ENCODE results near the gene NOSIP.
"Not testable (repeated sequence)": the region's sequence is repeated elsewhere in the genome, so short reads cannot be mapped to it uniquely, and the experiment has no call there.

Gene NOSIP, protein sequence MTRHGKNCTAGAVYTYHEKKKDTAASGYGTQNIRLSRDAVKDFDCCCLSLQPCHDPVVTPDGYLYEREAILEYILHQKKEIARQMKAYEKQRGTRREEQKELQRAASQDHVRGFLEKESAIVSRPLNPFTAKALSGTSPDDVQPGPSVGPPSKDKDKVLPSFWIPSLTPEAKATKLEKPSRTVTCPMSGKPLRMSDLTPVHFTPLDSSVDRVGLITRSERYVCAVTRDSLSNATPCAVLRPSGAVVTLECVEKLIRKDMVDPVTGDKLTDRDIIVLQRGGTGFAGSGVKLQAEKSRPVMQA

DNA sequence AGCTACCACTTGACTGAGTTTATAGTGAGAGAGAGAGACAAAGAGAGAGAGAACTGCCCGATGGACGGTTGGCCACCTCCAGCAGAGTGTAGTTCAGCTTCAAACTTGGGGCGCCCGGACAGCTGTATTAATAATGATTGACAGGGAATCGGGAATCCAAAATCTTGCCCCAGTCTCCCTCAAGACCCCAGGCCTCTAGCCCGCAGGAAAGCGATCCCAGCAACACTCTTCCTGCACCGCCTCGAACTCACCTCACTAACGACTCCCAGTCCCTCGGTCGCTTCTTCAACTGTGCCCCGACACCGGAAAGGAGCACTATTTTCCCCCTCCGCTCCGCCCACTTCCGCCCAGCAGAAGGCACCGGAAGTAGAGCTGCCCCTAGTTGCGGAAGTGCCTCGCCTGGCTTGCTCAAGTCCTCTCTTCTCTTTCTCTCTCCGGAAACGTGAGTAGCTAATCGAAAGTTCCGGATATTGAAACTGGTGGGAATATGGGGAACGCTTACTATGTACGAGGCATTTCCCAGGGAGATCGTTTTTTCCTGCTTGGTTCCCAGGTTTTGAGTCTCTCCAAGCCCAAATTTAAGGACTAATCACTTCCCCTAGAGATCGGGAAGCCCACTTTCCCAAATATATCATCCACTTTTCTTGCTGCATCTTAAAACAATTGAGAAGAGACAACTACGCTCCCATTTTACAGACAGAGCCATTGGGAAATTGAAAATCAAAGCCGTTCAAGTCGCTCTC is at the start of gene NOSIP:
Gene NOSIP (minus strand): TSS at position 293 of the 743 bp plus-strand sequence. CDS start 19,865 bp downstream, outside the sequence.
- DNase-seq, result peak; percentile 51 to 96 (median 88)

DNA sequence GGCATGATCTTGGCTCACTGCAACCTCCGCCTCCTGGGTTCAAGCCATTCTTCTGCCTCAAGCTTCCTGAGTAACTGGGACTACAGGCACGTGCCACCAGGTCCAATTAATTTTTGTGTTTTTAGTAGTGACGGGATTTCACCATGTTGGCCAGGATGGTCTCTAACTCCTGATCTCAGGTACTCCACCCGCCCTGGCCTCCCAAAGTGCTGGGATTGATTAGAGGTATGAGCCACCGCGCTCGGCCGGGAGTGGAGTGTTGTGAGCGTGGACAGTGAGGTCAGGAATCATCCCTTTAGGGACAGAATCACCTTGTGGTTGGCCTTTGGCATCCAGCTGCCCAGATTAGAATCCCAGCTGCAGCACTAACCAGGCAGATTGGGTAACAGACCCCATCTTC is 49.3 kb upstream of the NOSIP start:
- no peak for DNase-seq

DNA sequence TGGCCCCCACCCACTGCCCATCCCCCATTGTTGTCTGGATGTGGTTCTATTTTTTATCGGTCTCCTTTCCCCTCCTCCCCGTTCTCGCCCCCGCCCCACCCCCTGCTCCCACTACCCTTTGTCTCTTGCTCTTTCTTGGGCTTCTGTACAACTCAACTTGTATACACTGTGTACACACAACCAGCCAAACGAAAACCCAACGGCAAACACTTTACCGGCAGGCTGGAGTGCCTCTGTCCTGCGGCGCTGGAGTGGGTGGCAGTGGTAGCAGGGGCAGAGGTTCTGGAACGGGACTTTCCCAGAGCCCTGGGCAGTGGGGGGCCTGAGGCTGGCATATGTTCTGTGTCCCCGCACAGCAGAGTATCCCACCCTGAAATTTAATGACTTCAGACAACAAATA is 45.9 kb upstream of the NOSIP start:
- no peak for DNase-seq

- DNase-seq, result no peak
Measured at GRCh38 chr19:49624967-49625910, 44.9 kb upstream of the NOSIP start.

DNA sequence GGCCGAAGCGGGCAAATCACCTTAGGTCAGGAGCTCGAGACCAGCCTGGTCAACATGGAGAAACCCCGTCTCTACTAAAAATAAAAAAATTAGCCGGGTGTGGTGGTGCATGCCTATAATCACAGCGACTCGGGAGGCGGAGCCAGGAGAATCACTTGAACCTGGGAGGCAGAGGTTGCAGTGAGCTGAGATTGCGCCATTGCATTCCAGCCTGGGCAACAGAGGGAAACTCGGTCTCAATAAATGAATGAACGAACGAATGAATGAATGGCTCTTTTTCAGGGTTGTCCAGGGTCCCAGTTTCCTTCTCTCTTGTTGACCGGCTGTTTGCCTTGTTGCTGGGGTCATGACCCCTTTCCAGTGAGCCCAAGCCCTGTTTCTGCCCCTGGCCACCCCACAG is 37.5 kb upstream of the NOSIP start:
- not testable (repeated sequence) for DNase-seq

DNA sequence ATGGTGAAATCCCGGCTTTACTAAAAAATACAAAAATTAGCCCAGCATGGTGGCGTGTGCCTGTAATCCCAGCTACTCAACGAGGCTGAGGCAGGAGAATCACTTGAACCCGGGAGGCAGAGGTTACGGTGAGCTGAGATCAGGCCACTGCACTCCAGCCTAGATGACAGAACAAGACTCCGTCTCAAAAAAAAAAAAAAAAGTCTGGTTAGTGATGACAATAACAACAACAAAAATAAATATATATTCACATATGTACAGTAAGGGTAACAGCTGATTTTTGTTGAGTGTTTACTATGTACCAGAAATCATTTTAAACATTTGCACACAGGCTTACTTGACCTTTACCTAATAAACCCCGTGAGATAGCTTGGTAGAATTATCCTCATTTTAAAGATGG is 36.6 kb upstream of the NOSIP start:
- no peak for DNase-seq

DNA sequence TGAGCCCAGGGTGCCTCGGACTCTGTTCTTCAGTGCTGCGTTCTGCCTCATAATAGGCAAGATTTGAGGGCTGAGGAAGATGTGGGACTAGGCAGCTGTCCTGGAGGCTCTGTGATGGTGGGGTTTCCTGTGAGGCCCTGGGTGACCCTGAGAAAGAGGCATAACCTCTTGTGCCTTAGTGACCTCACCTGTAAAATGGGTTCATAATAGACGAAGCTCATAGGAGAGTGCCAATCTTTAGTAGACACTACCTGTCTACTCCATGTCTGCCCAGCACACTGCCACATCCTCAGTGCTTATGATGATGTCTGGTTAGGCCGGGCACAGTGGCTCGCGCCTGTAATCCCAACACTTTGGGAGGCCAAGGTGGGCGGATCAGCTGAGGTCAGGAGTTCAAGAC is 36.2 kb upstream of the NOSIP start:
- DNase-seq, result no peak

DNA sequence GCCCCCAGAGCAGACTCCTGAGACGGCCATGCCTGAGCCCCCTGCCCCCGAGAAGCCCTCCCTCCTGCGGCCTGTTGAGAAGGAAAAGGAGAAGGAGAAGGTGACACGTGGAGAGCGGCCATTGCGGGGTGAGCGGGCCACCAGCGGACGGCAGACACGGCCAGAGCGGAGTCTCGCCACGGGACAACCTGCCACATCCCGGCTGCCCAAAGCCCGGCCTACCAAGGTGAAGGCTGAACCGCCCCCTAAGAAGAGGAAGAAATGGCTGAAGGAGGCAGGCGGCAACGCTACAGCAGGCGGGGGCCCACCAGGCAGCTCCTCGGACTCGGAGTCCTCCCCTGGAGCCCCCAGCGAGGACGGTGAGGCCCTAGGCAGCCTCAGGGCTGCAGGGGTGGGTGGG is 35.5 kb upstream of the NOSIP start:
- no peak for DNase-seq

DNA sequence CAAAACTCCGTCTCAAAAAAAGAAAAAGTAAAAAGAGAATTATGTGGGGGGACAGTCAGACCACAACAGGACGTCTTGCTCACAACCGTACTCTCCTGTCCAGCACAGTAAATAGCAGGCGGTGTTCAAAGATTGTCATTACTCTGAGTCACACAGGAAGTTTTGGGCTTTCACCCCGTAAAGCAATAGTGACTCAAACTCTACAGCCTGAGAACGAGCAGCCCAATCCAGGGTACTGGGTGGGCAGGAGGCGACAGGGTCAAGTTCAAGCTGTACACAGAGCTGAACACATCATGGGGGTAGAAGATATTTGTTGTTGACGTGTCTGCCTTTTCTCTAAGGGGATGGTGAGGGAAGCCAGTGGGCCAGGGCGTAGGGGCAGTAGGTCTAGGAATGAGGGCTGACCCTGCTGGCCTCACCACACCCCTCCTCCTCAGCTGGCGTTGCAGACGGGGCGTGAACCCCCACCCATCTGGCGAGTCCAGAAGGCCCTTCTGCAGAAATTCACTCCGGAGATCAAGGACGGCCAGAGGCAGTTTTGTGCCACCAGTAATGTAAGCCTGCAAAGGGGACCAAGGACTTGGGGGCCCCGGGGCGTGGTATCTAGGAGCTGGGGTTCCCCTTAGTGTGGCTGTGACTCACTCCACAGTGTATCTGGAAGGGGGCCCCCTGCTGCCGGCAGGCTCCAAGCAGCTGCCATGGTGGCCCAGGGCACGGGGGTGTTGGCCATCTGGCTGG is 33.9 kb upstream of the NOSIP start:
- no peak for DNase-seq

GRCh38 chr19:49613374-49613773 is 33.0 kb upstream of the NOSIP start:
- DNase-seq, result no peak

GRCh38 chr19:49609499-49610092 is 29.2 kb upstream of the NOSIP start:
- no peak for DNase-seq

GRCh38 chr19:49605605-49606004 is 25.2 kb upstream of the NOSIP start:
- no peak for DNase-seq

GRCh38 chr19:49602806-49603205 is 22.4 kb upstream of the NOSIP start:
- DNase-seq, result no peak

GRCh38 chr19:49601482-49602038 is 21.2 kb upstream of the NOSIP start:
- no peak for DNase-seq

GRCh38 chr19:49599378-49600295 is 19.3 kb upstream of the NOSIP start:
- no peak for DNase-seq

DNA sequence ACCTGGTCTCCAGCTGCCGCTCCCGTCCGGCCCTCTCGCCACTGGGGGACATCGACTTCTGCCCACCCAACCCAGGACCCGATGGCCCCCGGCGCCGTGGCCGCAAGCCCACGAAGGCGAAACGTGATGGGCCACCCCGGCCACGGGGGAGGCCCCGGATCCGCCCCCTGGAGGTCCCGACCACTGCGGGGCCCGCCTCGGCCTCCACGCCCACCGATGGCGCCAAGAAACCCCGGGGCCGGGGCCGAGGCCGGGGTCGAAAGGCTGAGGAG is 17.3 kb upstream of the NOSIP start:
- no peak for DNase-seq

DNA sequence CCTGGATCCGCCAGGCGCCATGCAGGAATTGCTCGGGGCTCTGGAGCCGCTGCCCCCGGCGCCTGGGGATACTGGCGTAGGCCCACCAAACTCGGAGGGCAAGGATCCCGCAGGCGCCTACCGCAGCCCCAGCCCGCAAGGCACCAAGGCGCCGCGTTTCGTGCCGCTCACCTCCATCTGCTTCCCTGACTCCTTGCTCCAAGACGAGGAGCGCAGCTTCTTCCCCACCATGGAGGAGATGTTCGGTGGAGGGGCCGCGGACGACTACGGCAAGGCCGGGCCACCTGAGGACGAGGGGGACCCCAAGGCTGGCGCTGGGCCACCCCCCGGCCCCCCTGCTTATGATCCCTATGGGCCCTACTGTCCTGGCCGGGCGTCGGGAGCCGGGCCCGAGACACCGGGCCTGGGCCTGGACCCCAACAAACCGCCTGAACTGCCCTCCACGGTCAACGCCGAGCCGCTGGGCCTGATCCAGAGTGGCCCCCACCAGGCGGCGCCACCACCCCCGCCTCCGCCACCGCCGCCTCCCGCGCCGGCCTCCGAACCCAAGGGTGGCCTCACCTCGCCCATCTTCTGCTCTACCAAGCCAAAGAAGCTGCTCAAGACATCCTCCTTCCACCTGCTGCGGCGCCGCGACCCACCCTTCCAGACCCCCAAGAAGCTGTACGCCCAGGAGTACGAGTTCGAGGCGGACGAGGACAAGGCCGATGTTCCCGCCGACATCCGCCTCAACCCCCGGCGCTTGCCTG is 16.8 kb upstream of the NOSIP start:
- DNase-seq, result no peak

GRCh38 chr19:49596407-49596806 is 16.1 kb upstream of the NOSIP start:
- DNase-seq, result no peak
